Left lung (tissue), 10 donors: Measurements from ENCODE around the gene PCARE. TPM values are rescaled to one million over a fixed set of nuclear protein-coding genes. Genes with fewer than 3 reads are reported as not detected.

Source experiments
- ATAC-seq: fragments of 200-7000 bp; cut with Tn5 transposase; one replicate; pipeline ENCODE4 v1.9.1; 2020; ENCODE audit warnings: moderate library complexity
- DNase-seq, 4 donors: peaks; one replicate each; pipeline ENCODE4 v3.0.0-alpha.2; 2013 to 2020
- H3K27ac ChIP-seq, 2 donors: fragments of 200-600 bp; sonication (generic) in 1 of 2; one replicate each; pipeline versions ENCODE4 v1.5.0 to v1.8.0; 2020 to 2021
- H3K27me3 ChIP-seq, 2 donors: fragments of 200-600 bp; sonication (generic) in 1 of 2; one replicate each; pipeline versions ENCODE4 v1.5.0 to v1.8.0; 2020 to 2021
- H3K36me3 ChIP-seq, 2 donors: fragments of 200-600 bp; sonication (generic) in 1 of 2; one replicate each; pipeline versions ENCODE4 v1.5.0 to v1.8.0; 2020 to 2021
- H3K4me1 ChIP-seq, 2 donors: fragments of 200-600 bp; one replicate each; pipeline ENCODE4 v1.8.0; 2021
- H3K4me3 ChIP-seq, 2 donors: fragments of 200-600 bp; sonication (generic) in 1 of 2; one replicate each; pipeline versions ENCODE4 v1.5.0 to v1.8.0; 2020 to 2021; ENCODE audit warnings: mild to moderate bottlenecking in 1 of 2
- H3K9me3 ChIP-seq, 2 donors: fragments of 200-600 bp; sonication (generic) in 1 of 2; one replicate each; pipeline versions ENCODE4 v1.5.0 to v1.8.0; 2020 to 2021
- intact Hi-C, 2 donors: fragments of 100-400 bp; cut with DNase I; formaldehyde crosslinking; loops; one replicate each; pipeline versions ENCODE4 v1.11.2 to v1.14.2; 2022
- polyA plus RNA-seq, 6 donors: library from polyadenylated mRNA; unstranded; fragments of 120-200 nt; gene quantifications; one replicate each; pipeline ENCODE4 v1.2.1, GENCODE V29; 2013; ENCODE audit not compliant: insufficient read length in 6 of 6
- total RNA-seq, 2 donors: library from RNA; stranded (reverse); fragmentation: NEBNext Ultra II Directional; extraction: Animal tissue kit (Norgen Biotek cat#: 25700); gene quantifications; one replicate each; pipeline ENCODE4 v1.2.1, GENCODE V29; 2021
- TF ChIP-seq, protein P1 (sequence below), 2 donors: fragments of 200-600 bp; sonication (generic) in 1 of 2; IDR thresholded peaks; one replicate each; pipeline versions ENCODE4 v1.5.0 to v1.8.0; 2021; ENCODE audit warnings: antibody characterized with exemption in 2 of 2
- donor health status: DM: no; HTN: yes; CAD: no.
- donor health status: DM: no; HTN: no; CAD: no.

PCARE gene
- total and polyA plus RNA-seq, 8 donors = 0.03 to 0.27 (median 0.05) TPM; not detected in 1

- TF ChIP-seq, protein P1, sequence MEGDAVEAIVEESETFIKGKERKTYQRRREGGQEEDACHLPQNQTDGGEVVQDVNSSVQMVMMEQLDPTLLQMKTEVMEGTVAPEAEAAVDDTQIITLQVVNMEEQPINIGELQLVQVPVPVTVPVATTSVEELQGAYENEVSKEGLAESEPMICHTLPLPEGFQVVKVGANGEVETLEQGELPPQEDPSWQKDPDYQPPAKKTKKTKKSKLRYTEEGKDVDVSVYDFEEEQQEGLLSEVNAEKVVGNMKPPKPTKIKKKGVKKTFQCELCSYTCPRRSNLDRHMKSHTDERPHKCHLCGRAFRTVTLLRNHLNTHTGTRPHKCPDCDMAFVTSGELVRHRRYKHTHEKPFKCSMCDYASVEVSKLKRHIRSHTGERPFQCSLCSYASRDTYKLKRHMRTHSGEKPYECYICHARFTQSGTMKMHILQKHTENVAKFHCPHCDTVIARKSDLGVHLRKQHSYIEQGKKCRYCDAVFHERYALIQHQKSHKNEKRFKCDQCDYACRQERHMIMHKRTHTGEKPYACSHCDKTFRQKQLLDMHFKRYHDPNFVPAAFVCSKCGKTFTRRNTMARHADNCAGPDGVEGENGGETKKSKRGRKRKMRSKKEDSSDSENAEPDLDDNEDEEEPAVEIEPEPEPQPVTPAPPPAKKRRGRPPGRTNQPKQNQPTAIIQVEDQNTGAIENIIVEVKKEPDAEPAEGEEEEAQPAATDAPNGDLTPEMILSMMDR (IDR thresholded peaks at IDR 0.05) = no peak
- peaks cover 7 to 51% of the 10 kb centered on the region in 2 donors for H3K4me1 ChIP-seq
- ATAC-seq = peak; percentile 19
- intact Hi-C loops = no loop called here
- H3K9me3 ChIP-seq = no peaks in the 10 kb centered on the region
- peaks cover 0 to 26% of the 10 kb centered on the region in 2 donors for H3K27me3 ChIP-seq
- H3K4me3 ChIP-seq = no peak overlapping the region
- peaks cover 0 to under 1% of the 10 kb centered on the region in 2 donors for H3K36me3 ChIP-seq
- no peak for DNase-seq
- H3K27ac ChIP-seq = peak overlapping the region; percentile 73 to 92
These were observed 43.4 kb upstream of the PCARE start for GRCh38 chr2:29117636-29118303.

DNA sequence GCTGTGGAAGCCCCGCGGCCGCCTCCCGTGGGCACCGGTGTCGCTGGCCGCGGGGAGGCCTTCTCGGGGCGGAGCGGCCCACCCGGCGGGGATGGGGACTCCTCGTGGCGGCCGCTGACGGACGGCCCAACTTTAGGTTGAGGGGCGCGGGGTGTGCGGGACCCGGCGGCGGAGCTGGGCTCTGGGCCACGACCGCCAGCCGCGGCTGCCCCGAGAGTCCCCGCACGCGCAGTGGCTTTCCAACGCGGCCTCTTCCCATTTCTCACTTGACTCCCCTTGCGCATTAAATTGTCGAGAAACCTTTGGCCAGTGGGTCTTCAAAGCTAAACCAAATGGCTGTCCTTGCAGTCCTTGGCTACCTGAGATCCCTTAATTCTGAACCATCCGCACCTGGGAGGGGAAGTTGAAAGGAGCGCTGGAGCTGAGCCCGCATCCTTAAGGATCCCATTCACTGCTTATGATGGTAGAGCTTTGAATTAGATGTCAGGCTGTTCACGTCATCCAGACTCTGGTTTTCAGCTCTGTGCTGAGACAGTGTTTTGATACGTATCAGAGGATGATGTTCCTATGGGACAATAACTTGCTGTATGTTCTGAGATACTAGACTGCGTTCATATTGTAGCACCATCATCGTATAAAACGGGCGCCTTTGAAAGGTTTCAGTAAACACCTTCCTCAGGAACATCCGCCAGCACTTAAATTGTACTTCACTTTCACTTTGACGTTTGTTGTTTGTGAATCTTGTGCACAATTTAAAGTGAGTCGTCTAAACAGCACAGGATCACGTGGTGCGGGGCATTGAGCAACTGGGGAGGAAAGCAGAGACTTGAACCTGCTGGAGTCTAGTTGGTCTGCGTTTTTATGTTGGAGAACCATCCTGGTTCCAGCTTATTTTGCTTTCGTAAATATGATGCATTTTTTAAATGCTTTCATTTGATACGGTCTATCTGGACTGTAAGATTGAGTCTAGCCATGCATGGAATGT, 41.8 kb upstream of the PCARE start:
- Histone ChIP-seq H3K27ac (peak overlapping the region; percentile 92 to 95), H3K9me3 (no peaks in the 10 kb centered on the region), H3K36me3 (no peaks in the 10 kb centered on the region), H3K4me3 (peak overlapping the region; percentile 49 to 53), H3K27me3 (peaks cover 0 to 26% of the 10 kb centered on the region in 2 donors), H3K4me1 (peaks cover 7 to 51% of the 10 kb centered on the region in 2 donors)
- peak in 2 of 4 donors; percentile 91 to 92 for DNase-seq
- TF ChIP-seq, protein P1 (IDR thresholded peaks at IDR 0.05) = no peak
- peak; percentile 45 for ATAC-seq
- intact Hi-C loops = no loop called here

DNA sequence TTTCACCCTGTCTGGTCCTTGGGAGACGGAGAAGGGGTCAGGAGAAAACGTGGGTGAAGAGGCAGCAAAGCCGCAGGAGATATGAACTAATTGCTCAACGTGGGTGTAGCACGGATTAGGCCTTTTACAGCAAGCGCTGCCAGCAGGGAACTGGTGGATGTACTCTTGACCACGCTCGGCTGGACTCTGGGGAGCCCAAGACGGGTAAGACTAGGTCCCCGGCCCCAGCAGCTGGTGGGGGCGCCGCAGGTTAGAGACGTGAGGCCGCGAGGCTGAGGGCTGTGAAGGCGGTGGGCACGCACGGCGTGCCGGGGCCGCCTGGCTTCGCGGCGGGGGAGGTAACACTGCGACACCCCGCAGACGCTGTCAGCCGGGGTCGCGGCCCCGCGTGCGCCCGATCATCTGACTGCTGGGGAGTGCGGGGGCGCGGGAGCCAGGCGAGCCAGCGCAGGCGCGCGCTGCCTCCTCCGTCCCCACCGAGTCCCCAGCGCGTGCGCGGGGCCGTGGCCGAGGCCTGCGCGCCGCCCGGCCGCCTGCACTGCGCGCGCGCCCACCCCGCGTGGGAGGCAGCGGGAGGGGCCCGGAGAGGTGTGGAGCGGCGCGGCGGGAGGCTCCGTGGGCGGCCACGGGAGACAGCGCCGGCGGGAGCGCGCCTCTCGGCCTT, 40.8 kb upstream of the PCARE start, which contains the start of gene CLIP4:
TSS of gene CLIP4 (plus strand) at position 470 of the 664 bp plus-strand sequence. CDS start 5,974 bp downstream, outside the sequence.
- DNase-seq = peak in 3 of 4 donors; percentile 15 to 87 (median 74)
- Histone ChIP-seq H3K36me3 (no peaks in the 10 kb centered on the region), H3K4me3 (peak within 1 kb of the TSS; percentile 49 to 53), H3K27me3 (peaks cover 0 to 26% of the 10 kb centered on the region in 2 donors), H3K9me3 (no peaks in the 10 kb centered on the region), H3K27ac (peak within 1 kb of the TSS; percentile 92 to 95), H3K4me1 (peaks cover 7 to 43% of the 10 kb centered on the region in 2 donors)
- intact Hi-C loops = no loop called here
- TF ChIP-seq, protein P1 (IDR thresholded peaks at IDR 0.05) = no peak
- peak; percentile 59 for ATAC-seq

DNA sequence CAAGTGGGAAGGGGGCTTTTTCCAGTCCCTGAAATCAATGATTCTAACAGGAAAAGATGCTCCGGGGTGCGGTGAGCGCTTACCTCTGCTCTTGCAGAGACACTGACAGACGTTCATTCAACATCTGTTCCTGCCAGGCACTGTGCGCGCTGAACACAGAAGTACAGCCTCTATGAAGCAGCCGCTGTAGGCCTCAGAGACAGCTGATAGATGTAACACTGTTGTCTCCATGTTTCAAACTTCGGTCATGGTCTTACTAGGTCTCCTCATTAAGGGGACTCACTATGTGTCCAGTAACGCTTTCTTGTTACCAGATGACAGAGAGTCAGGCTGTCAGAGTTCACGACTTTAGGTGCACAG, 40.2 kb upstream of the PCARE start:
- intact Hi-C loops = no loop called here
- H3K9me3 ChIP-seq = no peaks in the 10 kb centered on the region
- H3K36me3 ChIP-seq = no peaks in the 10 kb centered on the region
- peak overlapping the region; percentile 84 to 92 for H3K27ac ChIP-seq
- TF ChIP-seq, protein P1 (IDR thresholded peaks at IDR 0.05) = no peak
- peaks cover 0 to 26% of the 10 kb centered on the region in 2 donors for H3K27me3 ChIP-seq
- H3K4me1 ChIP-seq = peaks cover 7 to 43% of the 10 kb centered on the region in 2 donors
- DNase-seq (no peak), ATAC-seq (no peak)
- peak overlapping the region; percentile 29 to 53 for H3K4me3 ChIP-seq
